Measurements from ENCODE around the gene ITFG1. TPM values are rescaled to one million over a fixed set of nuclear protein-coding genes. Genes with fewer than 3 reads are reported as not detected.

The ITFG1 gene
- total RNA-seq, 2 experiments from 2014 or later: 33.7 to 37.9 TPM

GRCh38 chr16:47499700-47500264 lies 38.9 kb upstream of the ITFG1 start:
- peaks cover 80% of the 10 kb centered on the region for H3K36me3 ChIP-seq (ENCODE audit: insufficient read depth, low read length)
- no peaks in the 10 kb centered on the region for H4K20me1 ChIP-seq (ENCODE audit: insufficient read depth, low read length)
- no peak for DNase-seq (ENCODE audit: low spot score)
- peaks cover 18% of the 10 kb centered on the region for H3K4me1 ChIP-seq (ENCODE audit: insufficient read depth, low read length, poor library complexity, severe bottlenecking)
- ChIA-PET POLR2A (no interaction called here), CTCF (ENCODE audit: unreplicated experiment) (no interaction called here)
- no peak overlapping the region for H3K4me2 ChIP-seq (ENCODE audit: low read length)
- H3K79me2 ChIP-seq (ENCODE audit: insufficient read depth, low read depth, low read length): peaks cover 13% of the 10 kb centered on the region; the same call in 1 of the 2 replicates
- H3K27ac ChIP-seq (ENCODE audit: low read depth, low read length, poor library complexity, severe bottlenecking): no peak overlapping the region
- H3K9me2 ChIP-seq (ENCODE audit: insufficient read depth, low read length): no peaks in the 10 kb centered on the region
- no peak for TF ChIP-seq EZH2phosphoT487 (IDR thresholded peaks at IDR 0.05; ENCODE audit: borderline replicate concordance, low read depth, low read length)
- TF ChIP-seq CTCF (conservative IDR thresholded peaks at IDR 0.05; ENCODE audit: low read length): no peak
- no TSS peak for BruUV-seq (replicated peaks)
- no peak overlapping the region for H3K4me3 ChIP-seq (ENCODE audit: low read depth, low read length, poor library complexity, severe bottlenecking)
- H3K9me3 ChIP-seq (ENCODE audit: low read length): no peaks in the 10 kb centered on the region
- intact Hi-C loops (cut with micrococcal nuclease; ENCODE audit: unreplicated experiment): loop anchor here (10.0 kb wide), 1 partner anchor 525 kb away; the partner anchor contains the start of gene DNAJA2
- H2AFZ ChIP-seq (ENCODE audit: low read length): no peak overlapping the region

GRCh38 chr16:47499080-47499699 lies 38.3 kb upstream of the ITFG1 start:
- no TSS peak for BruUV-seq (replicated peaks)
- Histone ChIP-seq H2AFZ (ENCODE audit: low read length) (no peak overlapping the region), H3K36me3 (ENCODE audit: insufficient read depth, low read length) (peaks cover 74% of the 10 kb centered on the region), H3K9me3 (ENCODE audit: low read length) (no peaks in the 10 kb centered on the region), H3K79me2 (ENCODE audit: insufficient read depth, low read depth, low read length) (peaks cover 18% of the 10 kb centered on the region; the same call in 1 of the 2 replicates), H3K9me2 (ENCODE audit: insufficient read depth, low read length) (no peaks in the 10 kb centered on the region), H4K20me1 (ENCODE audit: insufficient read depth, low read length) (no peaks in the 10 kb centered on the region), H3K27ac (ENCODE audit: low read depth, low read length, poor library complexity, severe bottlenecking) (no peak overlapping the region), H3K4me1 (ENCODE audit: insufficient read depth, low read length, poor library complexity, severe bottlenecking) (peaks cover 24% of the 10 kb centered on the region), H3K4me3 (ENCODE audit: low read depth, low read length, poor library complexity, severe bottlenecking) (no peak overlapping the region), H3K4me2 (ENCODE audit: low read length) (no peak overlapping the region)
- intact Hi-C loops (cut with micrococcal nuclease; ENCODE audit: unreplicated experiment): loop anchor here (10.0 kb wide), 1 partner anchor 524 kb away; the partner anchor contains the start of gene DNAJA2
- CTCF ChIA-PET (ENCODE audit: unreplicated experiment): no interaction called here
- no peak for DNase-seq (ENCODE audit: low spot score)
- POLR2A ChIA-PET: interaction anchor here (0.6 to 1.4 kb wide), 4 partner anchors 9 to 329 kb away, joined by 3 to 5 read pairs (median 4); partner anchors contain the start of gene PHKB
- TF ChIP-seq CTCF (conservative IDR thresholded peaks at IDR 0.05; ENCODE audit: low read length): no peak
- no peak for TF ChIP-seq EZH2phosphoT487 (IDR thresholded peaks at IDR 0.05; ENCODE audit: borderline replicate concordance, low read depth, low read length)

All from OCI-LY7 (cell line).